ENCODE measurements around the gene SLC7A8. TPM values are rescaled to one million over a fixed set of nuclear protein-coding genes. Genes with fewer than 3 reads are reported as not detected.

SLC7A8 gene
- total and polyA plus RNA-seq, 2 donors: 3.2 to 15.0 TPM

DNA sequence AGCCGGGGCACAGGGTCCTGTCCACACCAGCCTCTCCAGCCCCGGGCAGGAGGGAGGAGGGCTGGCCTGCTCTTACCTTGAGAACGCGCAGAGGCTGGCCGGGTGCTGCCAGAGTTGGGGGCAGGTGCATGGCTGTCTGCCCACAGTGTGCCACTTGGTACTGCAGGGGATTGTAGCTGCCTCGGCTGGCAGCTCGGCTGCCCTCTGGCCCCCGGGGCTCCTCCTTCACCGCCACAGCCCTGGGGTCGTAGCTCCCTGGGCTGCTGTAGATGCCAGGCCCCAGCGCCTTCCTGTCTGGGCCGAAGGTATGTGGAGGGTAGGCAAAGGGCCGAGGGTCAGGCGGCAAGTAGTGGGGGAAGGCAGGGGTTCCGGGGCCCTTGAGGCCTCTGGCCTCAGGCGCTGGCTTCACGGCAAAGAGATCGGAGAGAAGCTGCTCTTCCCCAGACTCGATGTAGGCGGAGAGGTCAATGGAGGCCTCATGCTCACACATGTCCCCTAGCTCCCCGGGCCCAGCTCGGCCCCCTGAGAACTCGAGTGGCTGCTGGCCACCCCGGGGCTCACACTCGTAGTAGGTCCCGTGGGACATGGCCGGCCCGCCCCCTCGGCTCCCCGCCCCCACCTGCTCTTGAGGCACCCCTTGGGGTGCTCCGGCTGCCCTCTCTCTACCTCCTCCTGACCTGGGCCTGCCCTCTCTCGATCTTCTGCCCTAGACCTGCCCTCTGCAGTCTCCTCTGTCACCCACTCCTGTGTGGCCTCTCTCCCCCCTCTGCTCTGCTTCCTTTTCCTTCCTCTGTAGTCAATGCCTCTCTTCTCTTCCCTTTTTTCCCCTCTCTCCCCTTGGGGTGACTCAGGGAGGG, 64.7 kb downstream of the SLC7A8 start, which contains the start of gene CEBPE:
CEBPE (minus strand) TSS at position 750 of the 857 bp plus-strand sequence; CDS start at position 586, 164 bp downstream.
- H3K27me3 ChIP-seq (ENCODE audit: control insufficient read depth in 2 of 2, insufficient read depth in 1 of 2, low read length in 1 of 2): peaks cover 0 to 9% of the 10 kb centered on the region in 2 donors
- peaks cover 9 to 38% of the 10 kb centered on the region in 2 donors for H3K4me1 ChIP-seq (ENCODE audit: control insufficient read depth in 2 of 2, insufficient read depth in 2 of 2, low read length in 2 of 2)
- DNase-seq (ENCODE audit: low read depth in 6 of 9, low spot score in 9 of 9): peak in 1 of 9 donors; percentile 14
- H3K4me3 ChIP-seq (ENCODE audit: low read length in 2 of 2): peak within 1 kb of the TSS in 1 of 2 donors; percentile 15
- H3K9me3 ChIP-seq (ENCODE audit: control insufficient read depth in 2 of 2, insufficient read depth in 1 of 2, low read length in 1 of 2): no peaks in the 10 kb centered on the region
- H3K36me3 ChIP-seq (ENCODE audit: control insufficient read depth in 2 of 2, insufficient read depth in 2 of 2, low read length in 1 of 2): no peaks in the 10 kb centered on the region
- H3K27ac ChIP-seq (ENCODE audit: low read depth in 1 of 2, low read length in 1 of 2): peak within 1 kb of the TSS; percentile 84 to 94
- 91% methylated on average over 32 of the region's 32 CpGs for WGBS

GRCh38 chr14:23117371-23118020, 66.0 kb downstream of the SLC7A8 start:
- H3K4me3 ChIP-seq (ENCODE audit: low read length in 2 of 2): no peak overlapping the region
- peaks cover 0 to 19% of the 10 kb centered on the region in 2 donors for H3K27me3 ChIP-seq (ENCODE audit: control insufficient read depth in 2 of 2, insufficient read depth in 1 of 2, low read length in 1 of 2)
- no peaks in the 10 kb centered on the region for H3K36me3 ChIP-seq (ENCODE audit: control insufficient read depth in 2 of 2, insufficient read depth in 2 of 2, low read length in 1 of 2)
- H3K9me3 ChIP-seq (ENCODE audit: control insufficient read depth in 2 of 2, insufficient read depth in 1 of 2, low read length in 1 of 2): no peaks in the 10 kb centered on the region
- 97% methylated on average over 32 of the region's 32 CpGs for WGBS
- no peak overlapping the region for H3K27ac ChIP-seq (ENCODE audit: low read depth in 1 of 2, low read length in 1 of 2)
- H3K4me1 ChIP-seq (ENCODE audit: control insufficient read depth in 2 of 2, insufficient read depth in 2 of 2, low read length in 2 of 2): peaks cover 9 to 38% of the 10 kb centered on the region in 2 donors
- DNase-seq (ENCODE audit: low read depth in 6 of 9, low spot score in 9 of 9): no peak

GRCh38 chr14:23115918-23116317, 67.5 kb downstream of the SLC7A8 start:
- H3K27me3 ChIP-seq (ENCODE audit: control insufficient read depth in 2 of 2, insufficient read depth in 1 of 2, low read length in 1 of 2): peaks cover under 1 to 34% of the 10 kb centered on the region in 2 donors
- no peaks in the 10 kb centered on the region for H3K36me3 ChIP-seq (ENCODE audit: control insufficient read depth in 2 of 2, insufficient read depth in 2 of 2, low read length in 1 of 2)
- no peaks in the 10 kb centered on the region for H3K9me3 ChIP-seq (ENCODE audit: control insufficient read depth in 2 of 2, insufficient read depth in 1 of 2, low read length in 1 of 2)
- WGBS: 97% methylated on average over 5 of the region's 5 CpGs
- H3K4me1 ChIP-seq (ENCODE audit: control insufficient read depth in 2 of 2, insufficient read depth in 2 of 2, low read length in 2 of 2): peaks cover 9 to 30% of the 10 kb centered on the region in 2 donors
- no peak overlapping the region for H3K4me3 ChIP-seq (ENCODE audit: low read length in 2 of 2)
- no peak for DNase-seq (ENCODE audit: low read depth in 6 of 9, low spot score in 9 of 9)
- no peak overlapping the region for H3K27ac ChIP-seq (ENCODE audit: low read depth in 1 of 2, low read length in 1 of 2)

DNA sequence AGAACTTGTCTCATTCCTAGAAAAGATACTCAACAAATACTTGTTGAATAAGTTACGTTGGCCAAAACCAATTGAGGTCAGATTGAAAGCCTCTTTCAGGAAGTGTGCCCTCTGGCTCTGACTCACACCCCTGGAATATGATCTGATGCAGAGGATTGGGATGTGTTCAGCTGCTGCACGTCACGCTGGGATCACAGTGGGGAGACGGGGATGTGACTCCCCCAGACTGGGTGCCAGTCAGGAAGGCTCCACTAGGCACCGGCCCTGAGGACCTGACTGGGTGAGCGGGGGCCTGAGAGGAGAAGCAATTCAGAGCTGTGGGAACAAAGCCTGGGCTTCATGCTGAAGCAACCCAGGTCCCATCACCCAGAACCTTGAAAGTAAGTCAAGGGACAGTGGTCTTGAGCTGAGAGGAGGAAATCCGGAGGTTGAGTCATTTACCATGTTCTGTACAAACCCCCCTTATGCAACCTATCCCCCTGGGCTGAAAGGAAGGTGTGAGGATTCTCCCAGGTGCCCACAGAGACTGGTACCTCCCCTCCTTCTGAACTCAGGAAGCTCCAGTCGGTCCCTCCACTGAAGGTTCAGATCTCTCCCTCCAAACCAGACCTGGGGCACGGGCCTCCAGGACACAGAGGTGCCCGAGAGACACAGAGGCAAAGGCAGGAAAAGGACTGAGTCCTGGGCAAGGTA, 68.3 kb downstream of the SLC7A8 start:
- H3K36me3 ChIP-seq (ENCODE audit: control insufficient read depth in 2 of 2, insufficient read depth in 2 of 2, low read length in 1 of 2): no peaks in the 10 kb centered on the region
- 92% methylated on average over 10 of the region's 10 CpGs for WGBS
- peaks cover 3 to 39% of the 10 kb centered on the region in 2 donors for H3K27me3 ChIP-seq (ENCODE audit: control insufficient read depth in 2 of 2, insufficient read depth in 1 of 2, low read length in 1 of 2)
- H3K4me1 ChIP-seq (ENCODE audit: control insufficient read depth in 2 of 2, insufficient read depth in 2 of 2, low read length in 2 of 2): peaks cover 6 to 23% of the 10 kb centered on the region in 2 donors
- H3K27ac ChIP-seq (ENCODE audit: low read depth in 1 of 2, low read length in 1 of 2): no peak overlapping the region
- no peak for DNase-seq (ENCODE audit: low read depth in 6 of 9, low spot score in 9 of 9)
- H3K4me3 ChIP-seq (ENCODE audit: low read length in 2 of 2): no peak overlapping the region
- H3K9me3 ChIP-seq (ENCODE audit: control insufficient read depth in 2 of 2, insufficient read depth in 1 of 2, low read length in 1 of 2): no peaks in the 10 kb centered on the region

DNA sequence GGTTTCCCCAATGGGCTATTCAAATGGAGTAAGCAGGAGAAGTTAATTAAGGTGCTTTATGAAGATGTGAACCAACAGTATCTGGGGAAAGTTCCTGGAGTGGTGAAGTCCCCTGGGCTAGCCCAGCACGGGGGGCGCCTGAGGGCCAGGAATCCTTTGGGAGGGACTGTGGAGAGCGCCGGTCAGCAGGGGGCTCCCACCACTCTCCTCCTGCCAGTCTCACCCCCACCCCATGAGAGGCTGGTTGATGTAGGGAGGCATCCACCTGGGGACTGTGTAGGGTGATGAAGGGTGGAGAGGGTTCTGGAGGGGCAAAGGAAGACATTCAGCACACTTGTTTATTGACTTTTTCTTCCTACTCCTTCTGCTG, 68.8 kb downstream of the SLC7A8 start:
- DNase-seq (ENCODE audit: low read depth in 6 of 9, low spot score in 9 of 9): no peak
- H3K27ac ChIP-seq (ENCODE audit: low read depth in 1 of 2, low read length in 1 of 2): no peak overlapping the region

DNA sequence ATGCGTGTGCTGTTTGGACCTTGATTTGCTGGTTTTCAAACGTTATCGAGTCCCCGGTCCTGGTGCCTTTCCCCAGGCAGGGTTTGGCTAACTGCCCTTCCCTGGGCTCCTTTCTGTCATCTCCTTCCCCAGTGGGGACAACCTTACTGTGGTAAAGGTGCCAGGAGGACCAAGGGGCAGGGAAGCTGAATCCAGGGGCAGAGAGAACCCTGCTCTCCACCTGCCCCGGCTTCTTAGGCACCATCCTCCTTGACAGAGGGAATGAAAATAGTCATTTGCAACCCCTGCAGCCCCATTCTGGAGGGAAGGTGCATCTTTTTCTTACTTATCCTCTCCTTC, 69.4 kb downstream of the SLC7A8 start:
- H3K4me1 ChIP-seq (ENCODE audit: control insufficient read depth in 2 of 2, insufficient read depth in 2 of 2, low read length in 2 of 2): peaks cover 0 to 12% of the 10 kb centered on the region in 2 donors
- no peak for DNase-seq (ENCODE audit: low read depth in 6 of 9, low spot score in 9 of 9)
- peaks cover 3 to 42% of the 10 kb centered on the region in 2 donors for H3K27me3 ChIP-seq (ENCODE audit: control insufficient read depth in 2 of 2, insufficient read depth in 1 of 2, low read length in 1 of 2)
- H3K36me3 ChIP-seq (ENCODE audit: control insufficient read depth in 2 of 2, insufficient read depth in 2 of 2, low read length in 1 of 2): no peaks in the 10 kb centered on the region
- no peak overlapping the region for H3K27ac ChIP-seq (ENCODE audit: low read depth in 1 of 2, low read length in 1 of 2)
- H3K9me3 ChIP-seq (ENCODE audit: control insufficient read depth in 2 of 2, insufficient read depth in 1 of 2, low read length in 1 of 2): peaks cover 0 to under 1% of the 10 kb centered on the region in 2 donors
- WGBS: 93% methylated on average over 5 of the region's 5 CpGs
- H3K4me3 ChIP-seq (ENCODE audit: low read length in 2 of 2): no peak overlapping the region

More for the DNA sequence above, 68.8 kb downstream of the SLC7A8 start:
- 88% methylated on average over 4 of the region's 4 CpGs for WGBS
- H3K36me3 ChIP-seq (ENCODE audit: control insufficient read depth in 2 of 2, insufficient read depth in 2 of 2, low read length in 1 of 2): no peaks in the 10 kb centered on the region
- no peak overlapping the region for H3K4me3 ChIP-seq (ENCODE audit: low read length in 2 of 2)
- H3K27me3 ChIP-seq (ENCODE audit: control insufficient read depth in 2 of 2, insufficient read depth in 1 of 2, low read length in 1 of 2): peaks cover 3 to 42% of the 10 kb centered on the region in 2 donors
- peaks cover 1 to 18% of the 10 kb centered on the region in 2 donors for H3K4me1 ChIP-seq (ENCODE audit: control insufficient read depth in 2 of 2, insufficient read depth in 2 of 2, low read length in 2 of 2)
- no peaks in the 10 kb centered on the region for H3K9me3 ChIP-seq (ENCODE audit: control insufficient read depth in 2 of 2, insufficient read depth in 1 of 2, low read length in 1 of 2)

DNA sequence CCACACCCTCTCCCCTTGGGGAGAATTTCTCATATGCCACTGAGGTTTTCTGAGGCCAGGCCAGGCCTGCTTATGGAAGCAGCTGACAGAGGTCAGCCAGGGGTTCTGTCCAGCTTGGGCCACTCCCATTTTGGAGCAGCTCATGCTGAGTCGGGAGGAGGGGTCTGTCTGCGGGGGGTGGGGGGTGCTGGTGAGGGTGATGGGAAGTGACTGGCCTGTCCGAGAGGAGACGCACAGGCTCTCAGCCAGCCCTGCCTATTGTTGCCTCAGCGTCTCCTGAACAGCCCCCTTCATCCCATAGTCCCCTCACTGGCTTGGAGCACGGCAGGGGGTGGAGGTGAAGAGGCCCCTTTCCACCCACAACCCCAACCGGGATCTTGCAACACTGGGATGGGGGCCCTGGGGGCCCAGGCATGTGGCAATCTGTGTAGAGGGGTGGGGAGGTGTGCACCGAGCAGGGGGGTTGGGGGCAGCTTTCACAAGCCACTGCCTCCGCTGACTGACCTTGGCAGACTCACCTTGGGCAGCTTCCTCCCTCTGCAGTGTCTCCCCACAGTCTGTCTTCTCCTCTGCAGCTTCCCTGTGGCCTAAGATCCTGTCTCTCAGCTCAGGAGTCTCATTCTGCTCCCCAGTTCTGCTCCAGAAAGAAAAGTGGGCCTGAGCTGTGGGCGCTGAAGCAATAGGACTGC, 69.9 kb downstream of the SLC7A8 start:
- no peak for DNase-seq (ENCODE audit: low read depth in 6 of 9, low spot score in 9 of 9)
- 88% methylated on average over 10 of the region's 10 CpGs for WGBS
- Histone ChIP-seq H3K4me1 (ENCODE audit: control insufficient read depth in 2 of 2, insufficient read depth in 2 of 2, low read length in 2 of 2) (peaks cover 0 to 7% of the 10 kb centered on the region in 2 donors), H3K27me3 (ENCODE audit: control insufficient read depth in 2 of 2, insufficient read depth in 1 of 2, low read length in 1 of 2) (peaks cover 3 to 42% of the 10 kb centered on the region in 2 donors), H3K9me3 (ENCODE audit: control insufficient read depth in 2 of 2, insufficient read depth in 1 of 2, low read length in 1 of 2) (peaks cover 0 to 3% of the 10 kb centered on the region in 2 donors), H3K36me3 (ENCODE audit: control insufficient read depth in 2 of 2, insufficient read depth in 2 of 2, low read length in 1 of 2) (no peaks in the 10 kb centered on the region), H3K4me3 (ENCODE audit: low read length in 2 of 2) (no peak overlapping the region), H3K27ac (ENCODE audit: low read depth in 1 of 2, low read length in 1 of 2) (no peak overlapping the region)

DNA sequence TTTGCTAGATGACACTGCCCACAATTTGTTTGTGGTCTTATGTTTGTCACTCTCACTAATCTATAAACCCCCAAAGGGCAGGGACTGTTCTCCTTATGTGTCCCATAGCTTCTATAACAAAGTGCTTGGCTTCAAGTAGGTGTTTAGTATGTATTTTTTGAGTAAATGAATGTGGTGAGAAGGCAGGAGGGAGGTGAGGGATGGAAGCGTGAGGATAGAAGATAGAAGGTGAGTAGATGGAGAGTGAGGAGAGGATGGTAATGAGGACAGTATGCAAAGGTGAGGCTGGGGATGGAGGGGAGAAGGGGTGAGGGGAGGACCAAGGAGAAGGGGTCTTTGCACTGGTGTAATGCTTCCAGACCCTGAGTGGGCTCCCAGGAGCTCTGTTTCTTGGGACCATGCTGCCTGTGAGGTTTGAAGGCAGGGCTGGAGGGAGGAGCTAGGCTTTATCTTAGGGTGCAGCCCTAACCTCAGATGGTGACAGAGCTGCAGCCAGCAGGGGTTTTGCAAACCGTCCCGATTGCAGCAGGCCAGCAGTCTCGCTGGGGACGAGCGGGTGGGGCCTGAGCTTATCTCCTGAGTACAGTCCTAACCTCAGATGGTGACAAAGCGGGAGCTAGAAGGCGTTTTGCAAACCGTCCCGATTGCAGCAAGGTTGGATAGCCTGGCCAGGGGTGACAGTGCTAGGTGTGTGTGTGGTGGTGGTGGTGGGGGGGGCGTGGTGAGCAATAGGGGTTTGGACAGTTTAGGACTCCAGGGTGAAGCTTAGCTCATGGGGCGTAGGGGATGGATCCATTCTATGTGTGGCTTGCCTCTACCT, 70.9 kb downstream of the SLC7A8 start:
- 37% methylated on average over 12 of the region's 12 CpGs for WGBS
- Histone ChIP-seq H3K9me3 (ENCODE audit: control insufficient read depth in 2 of 2, insufficient read depth in 1 of 2, low read length in 1 of 2) (peaks cover 0 to 3% of the 10 kb centered on the region in 2 donors), H3K27me3 (ENCODE audit: control insufficient read depth in 2 of 2, insufficient read depth in 1 of 2, low read length in 1 of 2) (peaks cover 3 to 42% of the 10 kb centered on the region in 2 donors), H3K27ac (ENCODE audit: low read depth in 1 of 2, low read length in 1 of 2) (no peak overlapping the region), H3K4me1 (ENCODE audit: control insufficient read depth in 2 of 2, insufficient read depth in 2 of 2, low read length in 2 of 2) (no peaks in the 10 kb centered on the region), H3K36me3 (ENCODE audit: control insufficient read depth in 2 of 2, insufficient read depth in 2 of 2, low read length in 1 of 2) (no peaks in the 10 kb centered on the region), H3K4me3 (ENCODE audit: low read length in 2 of 2) (no peak overlapping the region)
- no peak for DNase-seq (ENCODE audit: low read depth in 6 of 9, low spot score in 9 of 9)
